Inflammatory macrophage treated with lipopolysaccharide for 4 hours (primary cell): ENCODE measurements around the gene RSPH10B2.
"Not testable (repeated sequence)": the region's sequence is repeated elsewhere in the genome, so short reads cannot be mapped to it uniquely, and the experiment has no call there.

Source experiments
- DNase-seq: peaks from one replicate; pipeline ENCODE4 v3.0.0-alpha.2; 2020

Gene RSPH10B2

DNA sequence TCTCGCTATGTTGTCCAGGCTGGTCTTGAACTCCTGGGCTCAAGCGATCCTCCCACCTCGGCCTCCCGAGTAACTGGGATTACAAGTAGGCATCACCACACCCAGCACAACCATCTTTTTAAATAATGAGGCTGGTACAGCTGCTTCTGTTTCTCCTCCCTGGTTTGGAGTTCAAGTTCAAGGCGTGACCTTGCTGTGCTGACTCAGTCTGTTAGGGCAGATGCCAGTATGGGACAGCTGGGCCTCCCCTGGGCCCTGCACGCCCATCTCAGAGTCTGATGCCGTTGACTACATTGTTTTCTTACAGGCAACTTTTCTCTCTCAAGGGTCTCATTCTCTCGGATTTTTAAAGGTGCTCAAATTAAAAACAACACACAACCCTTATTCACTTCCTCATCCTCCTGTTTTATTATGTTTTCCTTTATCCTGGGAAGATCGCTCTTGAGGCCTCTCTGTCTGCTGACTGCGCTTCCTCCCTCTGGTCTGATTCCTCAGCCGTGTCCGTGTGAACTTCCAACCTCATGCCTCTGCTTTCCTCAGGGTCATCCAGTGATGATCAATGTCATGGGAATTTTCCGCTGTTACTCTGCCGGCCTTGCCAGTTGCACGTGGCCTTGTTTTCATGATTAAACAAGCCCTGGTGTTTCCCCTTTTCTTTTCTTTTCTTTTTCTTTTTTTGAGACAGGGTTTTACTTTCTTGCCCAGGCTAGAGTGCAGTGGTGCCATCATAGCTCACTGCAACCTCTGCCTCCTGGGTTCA lies 38.4 kb downstream of the RSPH10B2 start:
- DNase-seq: not testable (repeated sequence)

DNA sequence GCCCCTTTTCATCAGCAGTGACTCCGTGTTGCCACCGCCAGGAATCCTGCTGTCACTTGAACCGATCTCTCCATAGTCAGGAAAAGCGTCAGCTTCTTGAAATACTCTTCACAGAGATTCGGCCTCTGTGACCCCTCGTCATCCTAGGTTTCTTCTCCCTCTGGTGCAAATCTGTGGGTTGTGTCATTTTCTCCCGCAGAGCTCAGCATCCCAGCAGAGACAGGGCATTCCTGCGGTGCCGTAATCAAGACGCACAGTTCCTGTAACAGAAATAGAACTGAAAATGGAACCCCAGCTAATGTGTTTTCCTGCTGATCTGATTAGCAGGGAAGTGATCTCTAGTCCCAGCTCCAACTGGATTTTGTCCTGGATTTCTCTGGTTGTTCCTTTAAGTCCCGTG lies 40.4 kb downstream of the RSPH10B2 start:
- DNase-seq: not testable (repeated sequence)

- DNase-seq: not testable (repeated sequence)
Observed at GRCh38 chr7:6797218-6797617, 43.3 kb downstream of the RSPH10B2 start.

GRCh38 chr7:6798047-6798446 lies 44.1 kb downstream of the RSPH10B2 start:
- DNase-seq: not testable (repeated sequence)

GRCh38 chr7:6799887-6800286 lies 46.0 kb downstream of the RSPH10B2 start:
- DNase-seq: not testable (repeated sequence)

DNA sequence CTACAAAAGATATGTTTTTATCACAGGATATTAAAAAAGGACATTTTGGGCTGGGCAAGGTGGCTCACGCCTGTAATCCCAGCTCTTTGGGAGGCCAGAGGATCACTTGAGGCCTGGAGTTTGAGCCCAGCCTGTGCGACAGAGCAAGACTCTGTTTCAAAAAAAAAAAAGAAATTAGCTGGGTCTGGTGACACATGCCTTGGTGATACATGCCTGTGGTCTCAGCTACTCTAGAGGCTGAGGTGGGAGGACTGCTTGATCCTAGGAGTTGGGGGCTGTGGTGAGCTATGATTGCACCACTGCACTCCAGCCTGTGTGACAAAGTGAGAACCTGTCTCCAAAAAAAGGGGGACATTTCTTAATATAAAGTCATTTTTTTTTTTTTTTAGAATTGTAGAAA lies 46.4 kb downstream of the RSPH10B2 start:
- DNase-seq: not testable (repeated sequence)

DNA sequence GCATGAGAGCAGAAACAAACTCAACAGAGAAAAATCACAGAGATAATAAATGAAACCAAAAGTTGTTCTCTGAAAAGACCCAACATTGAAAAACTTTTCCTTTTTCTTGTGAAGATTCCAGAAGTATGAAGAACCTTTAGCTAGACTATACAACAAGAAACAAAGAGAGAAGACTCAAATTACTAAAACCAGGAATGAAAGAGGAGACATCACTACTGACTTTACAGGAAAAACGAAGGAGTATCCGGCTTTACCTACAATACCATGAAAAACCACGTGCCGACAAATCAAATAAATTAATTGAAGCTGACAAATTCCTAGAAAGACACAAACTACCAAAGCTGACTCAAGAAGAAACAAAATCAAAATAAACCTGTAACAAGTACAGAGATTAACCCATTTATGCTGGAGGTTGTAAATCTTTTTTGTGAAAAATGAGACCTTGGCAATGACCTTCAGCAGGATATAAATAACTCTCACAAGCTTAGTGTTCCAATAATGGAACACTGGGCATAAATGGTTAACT lies 53.6 kb downstream of the RSPH10B2 start:
- not testable (repeated sequence) for DNase-seq

DNA sequence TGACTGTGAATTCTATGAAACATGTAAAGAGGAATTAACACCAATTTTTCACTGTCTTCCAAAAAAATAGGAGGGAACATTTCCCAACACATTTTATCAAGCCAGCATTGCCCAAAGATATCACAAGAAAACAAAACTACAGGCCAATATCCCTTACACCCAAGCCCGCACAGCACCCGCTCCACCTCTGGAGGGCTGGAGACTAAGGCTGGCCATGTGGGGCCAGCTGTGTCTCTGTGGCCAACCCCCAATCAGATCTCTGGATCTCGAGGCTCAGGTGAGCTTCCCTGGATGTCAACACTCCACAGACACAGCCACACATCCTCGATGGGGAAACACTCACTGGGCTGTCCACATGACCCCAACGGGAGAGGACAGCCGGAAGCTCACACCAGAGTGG lies 54.1 kb downstream of the RSPH10B2 start:
- DNase-seq: not testable (repeated sequence)

DNA sequence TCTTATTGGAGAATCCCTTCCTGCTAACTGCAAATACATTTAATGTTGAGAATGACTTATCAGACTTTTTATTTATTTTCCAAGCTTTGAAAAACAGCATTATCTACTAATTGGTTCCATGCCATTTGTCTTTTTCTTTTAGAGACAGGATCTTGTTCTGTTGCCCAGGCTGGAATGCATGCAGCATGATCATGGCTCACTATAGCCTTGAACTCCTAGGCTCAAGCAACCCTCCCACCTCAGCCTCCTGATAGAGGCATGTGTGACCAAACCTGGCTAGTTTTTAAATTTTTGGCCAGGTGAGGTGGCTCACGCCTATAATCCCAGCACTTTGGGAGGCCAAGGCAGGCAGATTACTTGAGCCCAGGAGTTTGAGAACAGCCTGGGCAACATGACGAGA lies 59.1 kb downstream of the RSPH10B2 start:
- DNase-seq: not testable (repeated sequence)

DNA sequence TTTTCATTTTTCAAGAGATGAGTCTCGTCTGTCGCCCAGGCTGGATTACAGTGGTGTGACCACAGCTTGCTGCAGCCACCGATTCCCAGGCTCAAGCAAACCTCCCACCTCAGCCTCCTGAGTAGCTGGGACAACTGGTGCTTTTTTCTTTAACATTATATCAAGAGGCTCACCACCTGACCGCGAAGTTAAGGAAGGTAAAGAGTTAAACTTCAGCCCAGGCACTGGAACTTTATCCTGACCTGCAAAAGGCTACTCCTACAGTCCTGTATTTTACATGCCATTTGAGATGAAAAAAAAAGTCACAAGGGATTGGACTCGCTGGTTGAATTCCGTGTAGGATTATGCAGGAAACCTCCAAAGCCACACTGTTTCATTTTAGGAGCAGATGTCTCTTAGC lies 61.6 kb downstream of the RSPH10B2 start:
- DNase-seq: not testable (repeated sequence)

- not testable (repeated sequence) for DNase-seq
Observed at GRCh38 chr7:6821622-6822021, 67.7 kb downstream of the RSPH10B2 start.

GRCh38 chr7:6825236-6826125 lies 71.6 kb downstream of the RSPH10B2 start:
- not testable (repeated sequence) for DNase-seq

DNA sequence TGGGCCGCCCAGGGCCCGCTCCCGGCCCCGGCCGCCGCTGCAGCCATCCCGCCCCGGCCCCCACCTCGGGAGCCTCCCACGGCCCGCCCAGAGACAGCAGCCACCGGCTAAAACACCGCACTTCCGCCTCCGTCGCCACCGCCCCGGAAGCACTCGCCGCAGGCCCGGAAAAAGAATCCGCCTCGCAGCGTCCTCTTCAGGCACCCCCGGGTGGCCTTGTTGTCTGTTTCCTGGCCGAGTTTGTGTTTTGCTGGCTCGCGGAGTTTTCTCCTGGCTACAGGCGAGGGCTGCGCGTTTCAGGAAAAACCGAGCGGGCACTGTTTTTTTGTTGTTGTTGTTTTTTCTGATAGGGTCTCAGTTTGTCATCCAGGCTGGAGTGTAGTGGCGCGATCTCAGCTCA lies 72.2 kb downstream of the RSPH10B2 start, which contains the start of gene CCZ1B:
TSS of gene CCZ1B (minus strand) at position 125 of the 400 bp plus-strand sequence. CDS start at position 47, 78 bp downstream.
- peak; percentile 86 for DNase-seq

DNA sequence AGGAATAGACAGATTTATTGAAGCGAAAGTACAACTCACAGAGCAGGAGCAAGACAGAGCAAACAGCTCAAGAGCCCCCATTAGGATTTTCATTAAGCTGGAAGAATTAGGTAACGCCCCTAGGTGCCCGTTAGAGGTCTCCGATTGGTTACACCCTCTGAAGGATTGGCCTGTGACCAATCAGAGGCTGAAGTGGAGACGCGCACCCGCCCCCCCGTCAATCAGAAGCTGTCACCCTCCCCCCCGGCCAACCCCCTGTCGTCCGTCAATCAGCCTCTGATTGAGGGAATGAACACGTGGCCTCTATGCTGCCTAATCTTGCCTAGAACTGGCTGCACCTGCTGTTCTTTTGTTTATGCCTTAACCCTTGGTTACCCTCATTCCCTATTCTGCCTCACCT lies 73.3 kb downstream of the RSPH10B2 start:
- DNase-seq: not testable (repeated sequence)

- not testable (repeated sequence) for DNase-seq
Observed at GRCh38 chr7:6829616-6830015, 75.7 kb downstream of the RSPH10B2 start.

- DNase-seq: not testable (repeated sequence)
Observed at GRCh38 chr7:6830026-6830425, 76.1 kb downstream of the RSPH10B2 start.

GRCh38 chr7:6831018-6831725 lies 77.3 kb downstream of the RSPH10B2 start:
- DNase-seq: no peak

GRCh38 chr7:6833636-6834035 lies 79.7 kb downstream of the RSPH10B2 start:
- no peak for DNase-seq

DNA sequence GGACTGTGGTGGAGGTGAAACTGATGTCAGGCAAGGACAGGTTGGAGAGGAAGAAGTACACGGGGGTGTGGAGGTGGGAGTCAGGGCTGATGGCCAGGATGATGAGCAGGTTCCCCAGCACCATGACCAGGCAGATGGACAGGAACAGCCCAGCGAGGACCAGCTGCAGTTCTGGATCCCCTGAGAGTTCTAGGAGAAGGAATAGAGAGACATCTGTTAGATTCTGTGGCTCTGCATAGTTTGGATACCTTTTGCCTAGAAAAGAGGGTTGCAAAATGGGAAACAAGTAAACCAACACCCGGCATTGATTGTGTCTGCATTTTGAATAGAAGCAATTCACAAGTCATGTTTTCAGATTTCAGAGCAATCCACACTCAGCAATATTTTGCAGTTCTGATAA lies 81.6 kb downstream of the RSPH10B2 start:
- DNase-seq: not testable (repeated sequence)

DNA sequence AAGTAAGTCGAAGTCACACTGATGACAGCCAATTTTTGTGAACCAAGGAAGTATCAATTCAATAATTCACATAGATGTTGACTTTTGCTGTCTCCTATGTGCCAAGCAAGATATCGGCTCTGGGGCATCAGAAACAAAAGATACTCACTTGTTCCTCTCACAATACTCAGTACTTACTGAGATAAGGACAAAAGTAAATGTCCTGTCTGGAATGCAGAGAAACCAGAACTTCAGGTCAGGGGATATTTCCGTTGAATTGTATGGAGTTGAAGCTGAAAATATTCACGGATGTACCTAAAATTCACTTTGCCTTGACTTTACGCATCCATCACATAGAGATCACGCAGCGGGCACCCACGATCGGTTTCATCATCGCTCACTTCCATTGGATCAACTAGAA lies 83.2 kb downstream of the RSPH10B2 start:
- DNase-seq: not testable (repeated sequence)

GRCh38 chr7:6842278-6842921 lies 88.5 kb downstream of the RSPH10B2 start:
- not testable (repeated sequence) for DNase-seq

- DNase-seq: not testable (repeated sequence)
Observed at GRCh38 chr7:6843092-6843491, 89.2 kb downstream of the RSPH10B2 start.
